HG02588 (cell line): ENCODE results near the gene AXL.
"Not testable (repeated sequence)": the region's sequence is repeated elsewhere in the genome, so short reads cannot be mapped to it uniquely, and the experiment has no call there.

Experiments used
- ATAC-seq: cut with Tn5 transposase; IDR thresholded peaks from one replicate; pipeline ENCODE4 v1.9.1; 2021; ENCODE audit warnings: mild to moderate bottlenecking, moderate library complexity; ENCODE audit not compliant: unreplicated experiment

The AXL gene

DNA sequence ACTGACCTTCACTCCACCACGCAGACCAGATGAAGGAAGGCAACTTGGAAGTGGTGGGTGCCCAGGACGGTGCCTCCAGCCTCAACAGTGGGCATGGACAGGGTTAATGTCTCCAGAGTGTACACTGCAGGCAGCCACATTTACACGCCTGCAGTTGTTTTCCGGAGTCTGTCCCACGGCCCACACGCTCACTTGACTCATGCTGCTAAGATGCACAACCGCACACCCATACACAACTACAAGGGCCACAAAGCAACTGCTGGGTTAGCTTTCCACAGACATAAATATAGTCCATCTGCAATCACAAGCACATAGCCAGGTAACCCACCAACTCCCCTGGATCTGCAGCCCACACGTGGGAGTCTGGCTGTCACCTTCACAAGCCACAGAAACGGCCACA is 12.6 kb upstream of the AXL start:
- ATAC-seq, result no peak

- no peak for ATAC-seq
Measured at GRCh38 chr19:41206926-41207750, 11.9 kb upstream of the AXL start.

GRCh38 chr19:41214161-41214560 is 4.9 kb upstream of the AXL start:
- no peak for ATAC-seq

DNA sequence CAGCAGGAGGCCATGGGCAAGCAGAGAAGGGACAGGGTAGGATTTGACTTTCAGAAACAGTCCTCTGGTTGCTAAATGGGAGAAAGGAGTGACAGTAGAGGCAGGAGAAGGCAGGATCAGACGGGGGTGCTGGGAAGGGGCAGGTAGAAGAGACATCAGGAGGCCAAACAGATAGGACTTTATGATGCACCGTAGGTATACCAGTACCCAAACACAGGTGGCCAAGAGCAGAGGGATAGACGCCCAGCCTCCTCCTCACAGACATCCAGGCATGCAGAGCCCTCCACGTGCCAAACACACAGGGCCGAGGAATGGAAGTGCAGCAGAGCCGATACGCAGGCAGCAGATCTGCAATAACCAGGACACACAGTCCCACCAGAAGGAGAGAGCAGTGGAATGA is 1.3 kb upstream of the AXL start:
- ATAC-seq, result no peak

DNA sequence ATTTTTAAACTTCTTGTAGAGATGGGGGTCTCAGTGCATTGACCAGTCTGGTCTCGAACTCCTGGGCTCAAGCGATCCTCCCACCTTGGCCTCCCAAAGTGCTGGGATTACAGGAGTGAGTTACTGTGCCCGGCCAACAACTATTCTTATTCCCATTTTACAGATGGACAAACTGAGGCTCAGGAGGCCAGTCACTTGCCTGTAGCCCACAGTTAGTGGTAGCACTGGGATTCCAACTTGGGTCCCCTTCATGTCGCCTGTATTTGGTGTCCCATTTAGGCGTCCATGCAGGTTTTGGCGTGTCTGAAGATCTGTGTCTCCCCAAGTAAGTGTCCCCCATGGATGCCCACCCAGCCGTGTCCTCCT is 791 bp upstream of the AXL start:
- ATAC-seq, result no peak

DNA sequence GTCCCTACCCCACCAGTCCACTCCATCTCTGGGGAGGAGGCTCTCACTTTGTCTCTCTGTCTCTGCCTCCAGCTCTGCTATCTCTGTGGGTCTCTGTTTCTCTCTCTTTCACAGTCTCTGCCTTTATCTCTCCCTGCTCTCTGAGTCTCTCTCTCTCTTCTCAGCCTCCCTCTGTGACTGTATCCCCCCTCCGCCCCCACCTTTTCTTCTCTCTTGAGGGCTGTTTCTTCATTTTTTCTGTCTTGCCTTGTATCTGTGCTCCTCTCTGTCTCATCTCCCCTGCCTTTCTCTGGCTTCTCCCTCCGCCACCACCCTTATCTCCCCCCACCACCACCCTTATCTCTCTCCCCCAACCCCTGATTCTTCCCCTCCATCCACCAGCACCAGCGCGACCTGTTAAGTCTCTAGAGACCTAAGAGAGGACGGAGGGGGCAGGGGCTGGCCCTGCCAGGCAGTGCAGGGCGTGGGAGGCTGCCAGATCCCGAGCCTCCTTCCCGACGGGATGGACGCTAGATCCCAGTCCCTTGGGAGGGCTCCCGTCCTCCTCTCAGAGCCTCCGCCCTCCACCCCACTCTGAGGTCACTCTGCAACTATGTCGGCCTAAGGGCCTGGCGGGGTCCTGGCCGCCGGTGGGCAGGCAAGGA is 1.0 kb downstream of the AXL start:
- ATAC-seq, result no peak

DNA sequence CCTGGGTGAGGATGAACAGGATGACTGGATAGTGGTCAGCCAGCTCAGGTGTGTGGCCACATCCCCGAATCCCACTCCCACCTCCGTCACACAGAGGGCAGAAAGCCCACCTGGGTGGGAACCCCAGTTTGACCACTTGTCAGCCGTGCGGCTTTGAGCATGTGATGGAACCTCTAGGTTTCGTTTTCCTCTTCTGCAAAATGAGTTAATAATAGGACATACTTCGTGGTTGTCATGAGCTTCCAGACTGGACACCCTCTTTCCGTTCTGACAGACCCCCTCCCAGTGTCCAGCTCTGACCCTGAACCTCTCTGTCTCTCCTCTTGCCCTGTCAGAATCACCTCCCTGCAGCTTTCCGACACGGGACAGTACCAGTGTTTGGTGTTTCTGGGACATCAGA is 1.8 kb downstream of the AXL start:
- no peak for ATAC-seq

DNA sequence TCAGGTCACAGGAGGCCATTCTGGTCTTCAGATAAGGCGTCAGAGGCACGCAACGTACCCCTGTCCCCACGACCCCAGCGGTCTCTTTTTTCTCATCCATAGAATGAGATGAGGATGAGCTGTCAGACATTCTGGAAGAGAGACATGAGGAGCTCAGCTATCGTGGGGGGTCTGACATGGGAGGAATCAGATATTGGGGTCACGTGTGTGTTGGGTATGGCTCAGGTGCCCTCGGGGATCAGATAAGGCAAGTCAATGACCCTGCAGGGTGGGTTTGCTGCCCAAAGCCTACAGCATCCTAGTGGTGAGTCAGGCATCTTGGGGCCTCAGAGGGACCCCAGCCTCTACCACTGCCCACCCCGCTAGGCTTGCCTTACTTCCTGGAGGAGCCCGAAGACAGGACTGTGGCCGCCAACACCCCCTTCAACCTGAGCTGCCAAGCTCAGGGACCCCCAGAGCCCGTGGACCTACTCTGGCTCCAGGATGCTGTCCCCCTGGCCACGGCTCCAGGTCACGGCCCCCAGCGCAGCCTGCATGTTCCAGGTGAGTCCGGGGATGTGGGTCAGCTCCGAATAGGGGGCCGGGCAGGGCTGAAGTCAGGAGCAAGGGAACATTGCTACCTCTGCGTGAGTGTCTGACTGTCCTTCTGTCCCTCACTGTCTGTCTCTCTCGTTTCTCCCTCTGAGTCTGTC is 2.6 kb downstream of the AXL start:
- no peak for ATAC-seq

DNA sequence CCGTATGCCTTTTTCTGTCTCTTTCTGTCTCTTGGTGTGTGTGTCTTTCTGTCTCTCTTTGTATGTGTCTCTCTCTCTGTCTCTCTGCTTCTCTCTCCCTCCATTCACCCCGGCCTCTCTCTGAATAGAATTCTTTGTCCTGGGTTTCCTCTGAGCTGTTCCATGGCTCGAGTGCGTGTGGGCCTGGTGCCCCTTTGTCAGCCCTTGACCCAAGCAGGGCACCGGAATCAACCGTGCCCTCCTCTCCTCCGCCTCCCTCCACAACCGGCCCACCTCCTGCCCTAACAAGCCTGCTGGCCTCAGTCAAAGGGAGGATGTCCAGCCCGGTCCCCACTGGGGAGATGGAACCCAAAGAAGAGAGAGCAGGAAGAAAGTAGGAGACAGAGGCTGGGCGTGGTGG is 3.2 kb downstream of the AXL start:
- ATAC-seq, result no peak

DNA sequence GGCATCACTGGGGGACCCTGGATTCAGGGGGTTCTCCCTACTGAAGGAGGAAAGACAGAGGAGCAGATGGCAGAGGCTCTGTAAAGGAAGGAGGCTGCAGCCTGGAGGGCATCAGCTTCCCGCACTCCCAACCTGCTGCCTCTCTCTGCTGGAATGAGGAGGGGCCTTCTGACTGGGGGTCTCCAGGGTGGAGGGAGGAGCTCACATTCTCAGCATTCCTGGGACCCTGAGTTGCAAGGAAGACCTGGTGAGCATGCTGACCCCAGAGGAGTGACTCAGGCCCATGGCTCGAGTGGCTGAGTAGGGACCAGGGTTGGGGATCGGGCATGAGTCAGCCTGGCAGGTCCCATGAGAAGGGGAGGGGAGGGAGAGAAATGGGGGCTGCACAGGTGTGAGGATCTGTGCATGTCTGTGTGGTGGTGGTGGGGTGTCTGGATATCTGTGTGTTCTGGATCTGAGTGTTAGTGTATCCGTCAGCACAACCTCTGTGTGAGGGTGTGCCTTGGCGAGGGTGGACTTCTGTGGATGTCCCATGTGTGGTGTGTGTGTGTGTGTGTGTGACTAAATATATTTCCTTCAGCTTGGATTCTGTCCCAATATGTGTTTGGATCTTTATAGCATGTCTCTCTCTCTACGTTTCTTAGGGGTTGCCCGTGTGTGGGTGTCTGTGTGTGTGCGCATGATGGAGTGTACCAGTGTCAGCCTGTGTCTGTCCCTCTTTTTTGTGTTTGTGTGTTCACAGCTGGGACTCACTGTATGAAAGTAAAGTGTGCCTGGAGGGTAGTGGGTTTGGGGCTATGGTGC is 4.6 kb downstream of the AXL start:
- ATAC-seq, result no peak

GRCh38 chr19:41224632-41225031 is 5.6 kb downstream of the AXL start:
- ATAC-seq, result no peak

- ATAC-seq, result no peak
Measured at GRCh38 chr19:41225238-41226052, 6.4 kb downstream of the AXL start.

DNA sequence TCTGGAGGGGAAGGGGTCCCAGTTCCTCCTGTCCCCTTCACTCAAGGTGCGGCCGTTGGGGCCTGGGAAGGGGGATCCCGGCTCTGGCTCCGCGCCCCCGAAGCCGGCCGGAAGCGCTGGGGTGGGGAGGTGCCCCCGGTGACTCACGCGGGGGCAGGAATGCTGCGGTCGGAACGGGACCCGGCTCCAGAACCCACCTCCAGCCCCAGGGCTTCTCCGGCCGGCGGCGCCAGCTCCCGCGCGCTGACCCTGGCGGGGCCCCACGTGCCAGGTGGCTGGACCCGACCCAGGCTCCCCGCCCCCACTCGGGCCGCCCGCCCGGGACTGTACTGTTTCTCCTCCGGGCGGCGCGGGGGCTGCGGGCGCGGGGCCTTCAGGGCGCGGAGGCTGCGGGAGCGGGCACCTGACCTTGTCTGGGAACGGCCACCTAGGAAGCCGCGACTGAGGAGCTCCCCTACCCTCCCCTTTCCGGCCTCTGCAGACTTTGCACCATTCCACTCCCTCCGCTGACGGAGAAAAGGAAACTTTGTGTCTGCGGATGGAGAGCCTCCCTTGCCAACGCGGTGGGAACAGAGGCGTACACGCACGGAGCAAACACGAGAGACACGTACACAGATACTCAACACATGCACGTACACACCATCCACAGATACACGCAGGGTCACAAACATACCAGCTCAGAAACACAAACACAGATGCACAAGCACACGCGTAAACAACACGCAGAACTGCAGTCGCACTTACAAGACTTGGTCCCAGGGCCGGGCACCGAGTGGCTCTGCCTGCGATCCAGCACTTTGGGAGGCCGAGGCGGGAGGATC is 7.2 kb downstream of the AXL start:
- ATAC-seq, result no peak

GRCh38 chr19:41226874-41227390 is 7.9 kb downstream of the AXL start:
- ATAC-seq, result no peak

GRCh38 chr19:41228486-41228885 is 9.5 kb downstream of the AXL start:
- no peak for ATAC-seq

DNA sequence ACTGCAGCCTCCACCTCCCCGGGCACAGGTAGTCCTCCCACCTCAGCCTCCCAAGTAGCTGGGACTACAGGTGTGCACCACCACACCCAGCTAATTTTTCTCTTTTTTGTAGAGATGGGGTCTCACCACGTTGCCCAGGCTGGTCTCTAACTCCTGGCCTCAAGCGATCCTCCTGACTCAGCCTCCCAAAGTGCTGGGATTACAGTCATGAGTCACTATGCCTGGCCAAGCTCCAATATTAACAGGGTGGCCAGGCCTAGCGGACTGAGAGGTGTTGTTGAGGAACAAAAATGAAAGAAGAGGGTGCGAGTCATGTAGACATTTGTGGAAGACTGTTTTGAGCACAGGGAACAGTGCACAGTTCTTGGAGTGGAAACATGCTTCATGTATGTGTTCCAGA is 10.3 kb downstream of the AXL start:
- ATAC-seq, result not testable (repeated sequence)

GRCh38 chr19:41230067-41230857 is 11.2 kb downstream of the AXL start:
- no peak for ATAC-seq

GRCh38 chr19:41232686-41233085 is 13.7 kb downstream of the AXL start:
- ATAC-seq, result no peak
